ENCODE data around the gene PACRGL.

Gene PACRGL

GRCh38 chr4:20684852-20685763 lies 15.2 kb upstream of the PACRGL start:
- TF ChIP-seq GATA3 (IDR thresholded peaks at IDR 0.05; ENCODE audit: low read depth, low read length) (no peak; the same call in 1 of the 2 replicates), GATA2 (IDR thresholded peaks at IDR 0.05; ENCODE audit: low read depth, low read length) (peak; percentile 52; the same call in 1 of the 2 replicates)

- no peak for TF ChIP-seq GATA3 (IDR thresholded peaks at IDR 0.05; ENCODE audit: low read depth, low read length)
- TF ChIP-seq GATA2 (IDR thresholded peaks at IDR 0.05; ENCODE audit: low read depth, low read length) = no peak
These were observed 12.4 kb upstream of the PACRGL start for GRCh38 chr4:20687864-20688263.

GRCh38 chr4:20696815-20697214 lies 3.4 kb upstream of the PACRGL start:
- TF ChIP-seq GATA3 (IDR thresholded peaks at IDR 0.05; ENCODE audit: low read depth, low read length) = no peak
- no peak for TF ChIP-seq GATA2 (IDR thresholded peaks at IDR 0.05; ENCODE audit: low read depth, low read length)

- TF ChIP-seq GATA3 (IDR thresholded peaks at IDR 0.05; ENCODE audit: low read depth, low read length) = no peak
These were observed 1.9 kb upstream of the PACRGL start for GRCh38 chr4:20698382-20698781.

GRCh38 chr4:20698820-20699219 lies 1.4 kb upstream of the PACRGL start:
- no peak for TF ChIP-seq GATA2 (IDR thresholded peaks at IDR 0.05; ENCODE audit: low read depth, low read length)
- no peak for TF ChIP-seq GATA3 (IDR thresholded peaks at IDR 0.05; ENCODE audit: low read depth, low read length)

DNA sequence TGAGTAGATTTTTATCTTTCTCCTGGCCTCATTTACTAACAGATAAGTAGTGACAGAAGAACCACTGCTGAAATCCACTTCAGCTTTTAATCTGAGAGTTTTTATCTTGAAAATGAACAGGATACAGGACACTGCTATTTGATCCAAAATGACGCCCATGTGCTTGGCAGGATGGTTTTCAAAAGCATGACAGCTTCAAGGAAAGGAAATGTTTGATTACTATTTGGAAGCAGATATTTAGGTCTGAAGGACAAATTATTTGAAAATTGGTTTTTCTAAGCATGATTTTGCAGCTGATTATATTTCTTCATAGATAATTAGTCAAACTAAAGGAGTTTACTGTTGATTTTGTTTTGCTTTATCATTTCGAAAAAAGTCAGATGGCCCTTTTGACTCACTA lies 11.1 kb downstream of the PACRGL start:
- TF ChIP-seq GATA2 (IDR thresholded peaks at IDR 0.05; ENCODE audit: low read depth, low read length) = peak; percentile 81; the same call in 1 of the 2 replicates
- peak; percentile 96 for TF ChIP-seq GATA3 (IDR thresholded peaks at IDR 0.05; ENCODE audit: low read depth, low read length)

DNA sequence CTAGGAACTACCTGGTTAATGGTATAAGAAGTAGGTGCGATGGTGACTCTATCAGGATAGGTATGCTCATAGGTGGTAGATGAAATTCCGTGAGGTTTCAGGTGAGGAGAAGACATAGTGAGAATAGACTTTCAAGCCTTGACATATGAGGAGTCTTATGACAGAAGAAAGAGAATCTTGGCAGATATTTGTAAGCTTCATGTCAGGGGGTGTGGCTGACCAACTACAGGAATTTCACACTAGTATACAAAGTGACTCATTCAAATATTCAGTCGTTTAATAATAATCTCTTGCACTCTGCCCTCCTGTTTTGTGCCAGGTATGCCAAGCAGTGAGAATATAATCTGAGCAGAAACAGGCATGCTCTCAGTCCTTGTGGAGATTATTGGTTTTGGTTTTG lies 22.8 kb downstream of the PACRGL start:
- TF ChIP-seq GATA2 (IDR thresholded peaks at IDR 0.05; ENCODE audit: low read depth, low read length) (no peak), GATA3 (IDR thresholded peaks at IDR 0.05; ENCODE audit: low read depth, low read length) (no peak)

DNA sequence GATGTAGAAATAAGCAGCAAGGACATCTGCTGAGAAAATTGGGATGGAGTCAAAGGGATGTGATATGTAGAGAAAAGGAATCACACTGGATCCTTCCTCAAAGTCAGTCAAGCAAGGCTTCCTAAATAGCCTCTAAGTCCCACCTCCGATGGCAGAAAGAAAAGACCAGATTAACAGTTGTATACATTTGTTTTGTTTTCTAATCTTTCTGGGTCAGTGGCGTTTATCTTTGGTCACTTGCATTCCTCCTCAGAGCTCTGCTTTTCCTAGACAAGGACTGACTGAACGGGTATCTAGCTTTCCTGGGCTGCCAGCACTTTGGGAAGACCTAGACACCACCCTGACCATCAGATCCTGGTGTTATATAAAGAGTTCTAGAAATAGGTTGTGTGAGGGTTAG lies 23.2 kb downstream of the PACRGL start:
- TF ChIP-seq GATA2 (IDR thresholded peaks at IDR 0.05; ENCODE audit: low read depth, low read length) (no peak), GATA3 (IDR thresholded peaks at IDR 0.05; ENCODE audit: low read depth, low read length) (no peak)

- no peak for TF ChIP-seq GATA3 (IDR thresholded peaks at IDR 0.05; ENCODE audit: low read depth, low read length)
- TF ChIP-seq GATA2 (IDR thresholded peaks at IDR 0.05; ENCODE audit: low read depth, low read length) = no peak
These were observed 24.7 kb downstream of the PACRGL start for GRCh38 chr4:20724915-20725314.

DNA sequence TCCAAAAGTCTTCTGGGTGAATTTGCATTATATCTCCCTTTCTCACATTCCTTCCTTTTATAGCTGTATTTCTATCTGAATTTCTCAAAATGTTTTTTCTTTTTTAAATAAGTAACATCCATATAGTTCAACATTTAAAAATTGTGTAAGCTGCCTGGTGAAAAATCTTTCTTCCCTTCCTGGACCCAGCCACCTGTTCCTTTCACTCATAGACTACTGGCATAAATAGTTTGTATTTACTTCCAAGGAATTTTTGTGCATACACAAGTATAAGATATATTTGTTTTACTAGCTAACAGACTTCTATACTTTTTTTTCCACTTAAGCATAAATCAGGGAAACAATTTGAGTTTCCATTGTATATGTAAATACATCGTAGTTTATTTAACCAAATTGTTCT lies 35.7 kb downstream of the PACRGL start:
- TF ChIP-seq GATA2 (IDR thresholded peaks at IDR 0.05; ENCODE audit: low read depth, low read length) = no peak
- no peak for TF ChIP-seq GATA3 (IDR thresholded peaks at IDR 0.05; ENCODE audit: low read depth, low read length)

DNA sequence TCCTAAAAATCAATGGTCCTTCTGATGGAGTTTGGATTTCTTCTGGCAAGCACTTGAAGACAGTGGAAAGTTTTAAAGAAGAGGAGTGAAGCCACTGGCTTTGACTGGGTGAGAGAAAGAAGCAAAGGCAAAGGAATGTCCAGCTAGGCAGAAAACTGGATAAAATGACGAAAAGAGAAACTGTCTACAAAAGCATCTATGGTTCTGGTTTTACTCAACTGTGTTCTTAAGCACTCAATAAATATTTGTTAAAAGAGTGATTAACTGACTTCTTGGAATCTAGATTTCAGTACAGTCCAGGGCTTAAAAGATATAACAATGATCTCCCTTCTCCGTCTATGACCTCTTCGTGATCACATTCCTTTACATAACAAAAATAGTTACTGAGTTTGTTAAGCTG lies 52.4 kb downstream of the PACRGL start:
- TF ChIP-seq GATA2 (IDR thresholded peaks at IDR 0.05; ENCODE audit: low read depth, low read length) (no peak), GATA3 (IDR thresholded peaks at IDR 0.05; ENCODE audit: low read depth, low read length) (no peak)

DNA sequence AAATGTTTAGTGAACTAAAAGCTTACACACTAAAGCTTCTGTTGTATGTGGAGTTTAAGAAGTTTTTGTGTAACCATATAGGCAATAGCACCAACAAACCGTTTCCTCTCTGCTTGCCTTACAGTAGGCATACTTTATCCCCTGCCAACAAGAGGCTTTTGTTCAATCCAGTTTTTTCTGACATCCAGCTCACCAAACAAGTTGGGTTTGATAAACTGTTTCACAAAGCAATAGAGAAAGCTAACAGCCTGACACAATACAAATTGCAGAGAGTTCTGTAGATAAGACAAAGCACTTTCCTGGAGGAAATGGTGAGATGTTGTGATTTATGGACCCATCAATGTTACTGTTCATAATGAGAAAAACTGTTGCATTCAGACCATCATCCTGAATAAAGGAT lies 53.8 kb downstream of the PACRGL start:
- TF ChIP-seq GATA3 (IDR thresholded peaks at IDR 0.05; ENCODE audit: low read depth, low read length) = no peak
- TF ChIP-seq GATA2 (IDR thresholded peaks at IDR 0.05; ENCODE audit: low read depth, low read length) = no peak

- no peak for TF ChIP-seq GATA3 (IDR thresholded peaks at IDR 0.05; ENCODE audit: low read depth, low read length)
- TF ChIP-seq GATA2 (IDR thresholded peaks at IDR 0.05; ENCODE audit: low read depth, low read length) = no peak
These were observed 59.8 kb downstream of the PACRGL start for GRCh38 chr4:20760053-20760452.

- TF ChIP-seq GATA2 (IDR thresholded peaks at IDR 0.05; ENCODE audit: low read depth, low read length) (no peak), GATA3 (IDR thresholded peaks at IDR 0.05; ENCODE audit: low read depth, low read length) (no peak)
These were observed 61.1 kb downstream of the PACRGL start for GRCh38 chr4:20761382-20761781.

GRCh38 chr4:20761826-20762225 lies 61.6 kb downstream of the PACRGL start:
- TF ChIP-seq GATA3 (IDR thresholded peaks at IDR 0.05; ENCODE audit: low read depth, low read length) = no peak
- TF ChIP-seq GATA2 (IDR thresholded peaks at IDR 0.05; ENCODE audit: low read depth, low read length) = no peak
